IMR-90 (cell line): ENCODE results near the gene ANTXR2. TPM values are rescaled to one million over a fixed set of nuclear protein-coding genes. Genes with fewer than 3 reads are reported as not detected.

ENCODE experiments used
- CTCF ChIP-seq: conservative IDR thresholded peaks from 2 replicates; pipeline ENCODE4 v1.5.1; 2012; ENCODE audit warnings: mild to moderate bottlenecking, low read depth, low read length, improper control_type of control experiment
- NFE2L2 ChIP-seq: fragments of 150-350 bp; IDR thresholded peaks from 2 replicates; pipeline ENCODE4 v1.6.1; 2016; ENCODE audit warnings: low read depth, mild to moderate bottlenecking, low read length
- POLR2A ChIP-seq: IDR thresholded peaks from 2 replicates; pipeline ENCODE4 v1.6.1; 2012; ENCODE audit warnings: mild to moderate bottlenecking, low read depth, low read length
- USF2 ChIP-seq: fragments of 150-350 bp; IDR thresholded peaks from 2 replicates; pipeline ENCODE4 v1.6.1; 2017; ENCODE audit warnings: mild to moderate bottlenecking, antibody characterized with exemption, low read length, low read depth
- polyA plus RNA-seq, 3 experiments: library from polyadenylated mRNA; depleted of rRNA; stranded (reverse); fragments of >200 nt; gene quantifications; 2 replicates each; pipeline ENCODE4 v1.2.3, GENCODE V29; 2012; ENCODE audit warnings: low replicate concordance in 1 of 3
- total RNA-seq: library from RNA; depleted of rRNA; stranded (reverse); fragments of >200 nt; gene quantifications from 2 replicates; pipeline ENCODE4 v1.2.3, GENCODE V29; 2012

ANTXR2 gene
- total and polyA plus RNA-seq, 2 of the 4 experiments (the other 2 are of a cell fraction) = 46.8 to 88.5 TPM

GRCh38 chr4:80072228-80072743, 743 bp downstream of the ANTXR2 start (continued):
- TF ChIP-seq CTCF (no peak), NFE2L2 (no peak), POLR2A (no peak), USF2 (no peak)
